OCI-LY3 (cell line): ENCODE data around the gene FREM2.

ENCODE experiments used
- H2AFZ ChIP-seq: fragments of 200-600, 300-600 bp; shearing (Covaris generic); 2 replicates; pipeline ENCODE4 v1.6.0; 2014; ENCODE audit warnings: antibody characterized with exemption, low read depth, low read length
- H3K27ac ChIP-seq: fragments of 200-600, 300-600 bp; sonication (generic); 2 replicates; pipeline ENCODE4 v1.5.1; 2014; ENCODE audit warnings: mild to moderate bottlenecking, low read length, moderate library complexity, mixed read lengths
- H3K27me3 ChIP-seq: fragments of 200-600, 300-600 bp; sonication (generic); 2 replicates; pipeline ENCODE4 v1.6.1; 2014; ENCODE audit warnings: low read depth, low read length, mixed read lengths
- H3K36me3 ChIP-seq: fragments of 200-600, 300-600 bp; sonication (generic); replicated peaks from 2 replicates; pipeline ENCODE3; 2014; ENCODE audit warnings: low read depth, low read length, mixed read lengths
- H3K4me1 ChIP-seq: fragments of 300-600, 200-600 bp; sonication (generic); 2 replicates; pipeline ENCODE4 v1.6.1; 2014; ENCODE audit warnings: low read length, mixed read lengths
- H3K4me2 ChIP-seq: fragments of 200-600, 300-600 bp; sonication (generic); 2 replicates; pipeline ENCODE4 v1.6.1; 2014; ENCODE audit warnings: low read length, mixed read lengths
- H3K4me3 ChIP-seq: fragments of 300-600, 200-600 bp; sonication (generic); 2 replicates; pipeline ENCODE4 v1.5.1; 2014; ENCODE audit warnings: antibody characterized with exemption, mild to moderate bottlenecking, low read length, moderate library complexity
- H3K79me2 ChIP-seq: fragments of 300-600, 200-600 bp; shearing (Covaris generic); 2 replicates; pipeline ENCODE4 v1.6.1; 2014; ENCODE audit warnings: mild to moderate bottlenecking, low read length, mixed read lengths
- H3K9ac ChIP-seq: fragments of 300-600, 200-600 bp; shearing (Covaris generic); 2 replicates; pipeline ENCODE4 v1.6.0; 2014; ENCODE audit warnings: mild to moderate bottlenecking, low read length, moderate library complexity
- H3K9me3 ChIP-seq: fragments of 200-600, 300-600 bp; shearing (Covaris generic); 2 replicates; pipeline ENCODE4 v1.6.1; 2014; ENCODE audit warnings: low read length, mixed read lengths; ENCODE audit not compliant: insufficient read depth
- H4K20me1 ChIP-seq: fragments of 200-600, 300-600 bp; sonication (generic); 2 replicates; pipeline ENCODE4 v1.6.1; 2016; ENCODE audit warnings: low read length, mixed read lengths; ENCODE audit not compliant: insufficient read depth
- EZH2phosphoT487 ChIP-seq: fragments of 200-600 bp; shearing (Covaris generic); IDR thresholded peaks from 2 replicates; pipeline ENCODE4 v1.6.1; 2018; ENCODE audit warnings: antibody characterized with exemption, mixed run types, low read depth
- TF ChIP-seq, protein P1 (sequence below): fragments of 200-600, 300-600 bp; sonication (generic); IDR thresholded peaks from 2 replicates; pipeline ENCODE4 v1.5.1; 2014; ENCODE audit warnings: antibody characterized with exemption, low read length, low read depth

FREM2 gene

GRCh38 chr13:38826182-38826813 lies 139.4 kb downstream of the FREM2 start:
- H3K27ac ChIP-seq = no peak overlapping the region

GRCh38 chr13:38830442-38831045 lies 143.7 kb downstream of the FREM2 start:
- H3K79me2 ChIP-seq = no peaks in the 10 kb centered on the region
- H3K27me3 ChIP-seq = no peaks in the 10 kb centered on the region
- no peak overlapping the region for H3K4me3 ChIP-seq
- TF ChIP-seq, protein P1, sequence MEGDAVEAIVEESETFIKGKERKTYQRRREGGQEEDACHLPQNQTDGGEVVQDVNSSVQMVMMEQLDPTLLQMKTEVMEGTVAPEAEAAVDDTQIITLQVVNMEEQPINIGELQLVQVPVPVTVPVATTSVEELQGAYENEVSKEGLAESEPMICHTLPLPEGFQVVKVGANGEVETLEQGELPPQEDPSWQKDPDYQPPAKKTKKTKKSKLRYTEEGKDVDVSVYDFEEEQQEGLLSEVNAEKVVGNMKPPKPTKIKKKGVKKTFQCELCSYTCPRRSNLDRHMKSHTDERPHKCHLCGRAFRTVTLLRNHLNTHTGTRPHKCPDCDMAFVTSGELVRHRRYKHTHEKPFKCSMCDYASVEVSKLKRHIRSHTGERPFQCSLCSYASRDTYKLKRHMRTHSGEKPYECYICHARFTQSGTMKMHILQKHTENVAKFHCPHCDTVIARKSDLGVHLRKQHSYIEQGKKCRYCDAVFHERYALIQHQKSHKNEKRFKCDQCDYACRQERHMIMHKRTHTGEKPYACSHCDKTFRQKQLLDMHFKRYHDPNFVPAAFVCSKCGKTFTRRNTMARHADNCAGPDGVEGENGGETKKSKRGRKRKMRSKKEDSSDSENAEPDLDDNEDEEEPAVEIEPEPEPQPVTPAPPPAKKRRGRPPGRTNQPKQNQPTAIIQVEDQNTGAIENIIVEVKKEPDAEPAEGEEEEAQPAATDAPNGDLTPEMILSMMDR = no peak
- no peak for TF ChIP-seq EZH2phosphoT487
- H3K4me1 ChIP-seq = no peaks in the 10 kb centered on the region
- H3K27ac ChIP-seq = no peak overlapping the region
- no peak overlapping the region for H3K9ac ChIP-seq
- no peaks in the 10 kb centered on the region for H3K9me3 ChIP-seq
- no peak overlapping the region for H2AFZ ChIP-seq
- H3K4me2 ChIP-seq = no peak overlapping the region
- no peaks in the 10 kb centered on the region for H4K20me1 ChIP-seq
- H3K36me3 ChIP-seq = no peaks in the 10 kb centered on the region

More at GRCh38 chr13:38826182-38826813, 139.4 kb downstream of the FREM2 start:
- Histone ChIP-seq H2AFZ (no peak overlapping the region), H3K79me2 (no peaks in the 10 kb centered on the region), H3K9ac (no peak overlapping the region), H3K36me3 (no peaks in the 10 kb centered on the region), H3K4me3 (no peak overlapping the region), H3K27me3 (no peaks in the 10 kb centered on the region), H3K9me3 (no peaks in the 10 kb centered on the region), H3K4me1 (no peaks in the 10 kb centered on the region), H4K20me1 (no peaks in the 10 kb centered on the region), H3K4me2 (no peak overlapping the region)
- TF ChIP-seq EZH2phosphoT487 = no peak
- TF ChIP-seq, protein P1 = no peak

GRCh38 chr13:38844581-38844980 lies 157.7 kb downstream of the FREM2 start:
- Histone ChIP-seq H3K79me2 (no peaks in the 10 kb centered on the region), H3K4me3 (no peak overlapping the region), H3K27ac (no peak overlapping the region), H2AFZ (no peak overlapping the region), H3K9me3 (no peaks in the 10 kb centered on the region), H3K9ac (no peak overlapping the region), H3K4me1 (no peaks in the 10 kb centered on the region), H3K36me3 (no peaks in the 10 kb centered on the region), H4K20me1 (no peaks in the 10 kb centered on the region), H3K4me2 (no peak overlapping the region), H3K27me3 (peaks cover 6% of the 10 kb centered on the region; the same call in 1 of the 2 replicates)
- no peak for TF ChIP-seq EZH2phosphoT487
- TF ChIP-seq, protein P1 = no peak

- Histone ChIP-seq H3K4me3 (no peak overlapping the region), H4K20me1 (no peaks in the 10 kb centered on the region), H3K36me3 (no peaks in the 10 kb centered on the region), H3K4me2 (no peak overlapping the region), H3K27ac (no peak overlapping the region), H3K27me3 (peaks cover 7% of the 10 kb centered on the region; the same call in 1 of the 2 replicates), H3K9ac (no peak overlapping the region), H3K4me1 (no peaks in the 10 kb centered on the region), H3K9me3 (no peaks in the 10 kb centered on the region), H3K79me2 (no peaks in the 10 kb centered on the region), H2AFZ (no peak overlapping the region)
- TF ChIP-seq, protein P1 = no peak
- TF ChIP-seq EZH2phosphoT487 = no peak
These were observed 161.5 kb downstream of the FREM2 start for GRCh38 chr13:38848360-38848759.
